HG03354 (cell line): Measurements from ENCODE around the gene KIRREL3.

ENCODE experiments used
- ATAC-seq: cut with Tn5 transposase; IDR thresholded peaks from one replicate; pipeline ENCODE4 v1.9.1; 2021; ENCODE audit warnings: mild to moderate bottlenecking; ENCODE audit not compliant: unreplicated experiment, poor library complexity, severe bottlenecking

Gene KIRREL3

GRCh38 chr11:126433989-126434949 is 566.3 kb downstream of the KIRREL3 start:
- no peak for ATAC-seq

- ATAC-seq: no peak
These were observed 567.2 kb downstream of the KIRREL3 start for GRCh38 chr11:126433244-126433846.

DNA sequence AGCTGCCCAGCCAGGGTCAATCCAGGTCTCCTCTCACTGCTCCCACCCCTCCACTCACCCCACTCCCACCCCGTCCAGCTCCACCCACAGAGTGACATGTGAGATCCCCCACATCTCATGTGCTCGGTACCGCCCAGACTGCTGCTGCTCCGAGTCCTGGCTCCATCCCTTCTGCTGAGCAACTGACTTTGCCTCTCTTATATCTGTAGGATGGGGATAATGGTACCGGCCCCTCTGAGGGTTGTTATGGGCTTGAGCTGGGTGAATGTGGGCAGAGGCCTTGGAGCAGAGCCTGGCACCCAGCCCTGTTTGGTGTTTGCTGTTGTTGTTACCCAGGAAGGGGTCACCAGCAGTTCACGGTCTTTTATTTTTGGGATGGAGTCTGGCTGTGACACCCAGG is 568.0 kb downstream of the KIRREL3 start:
- ATAC-seq: no peak

DNA sequence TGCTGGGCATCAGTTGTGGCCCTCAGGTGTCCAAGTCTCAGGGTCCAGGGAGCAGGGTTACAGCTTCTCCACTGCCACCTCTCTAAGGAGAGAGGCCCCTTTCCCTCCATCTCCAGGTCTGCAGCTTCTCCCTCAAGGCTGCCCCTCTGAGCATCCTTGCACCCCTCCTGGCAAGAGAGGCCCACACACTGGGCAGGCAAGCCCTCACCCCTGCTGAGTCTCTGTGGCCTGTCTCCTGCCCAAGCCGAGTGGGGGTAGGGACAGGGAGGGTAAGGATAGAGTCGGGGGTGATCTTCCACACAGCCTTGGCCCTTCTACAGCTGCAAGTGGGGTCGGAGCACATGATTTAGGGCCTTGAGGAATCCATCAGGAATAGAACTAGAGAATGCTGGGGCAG is 568.5 kb downstream of the KIRREL3 start:
- ATAC-seq: no peak

DNA sequence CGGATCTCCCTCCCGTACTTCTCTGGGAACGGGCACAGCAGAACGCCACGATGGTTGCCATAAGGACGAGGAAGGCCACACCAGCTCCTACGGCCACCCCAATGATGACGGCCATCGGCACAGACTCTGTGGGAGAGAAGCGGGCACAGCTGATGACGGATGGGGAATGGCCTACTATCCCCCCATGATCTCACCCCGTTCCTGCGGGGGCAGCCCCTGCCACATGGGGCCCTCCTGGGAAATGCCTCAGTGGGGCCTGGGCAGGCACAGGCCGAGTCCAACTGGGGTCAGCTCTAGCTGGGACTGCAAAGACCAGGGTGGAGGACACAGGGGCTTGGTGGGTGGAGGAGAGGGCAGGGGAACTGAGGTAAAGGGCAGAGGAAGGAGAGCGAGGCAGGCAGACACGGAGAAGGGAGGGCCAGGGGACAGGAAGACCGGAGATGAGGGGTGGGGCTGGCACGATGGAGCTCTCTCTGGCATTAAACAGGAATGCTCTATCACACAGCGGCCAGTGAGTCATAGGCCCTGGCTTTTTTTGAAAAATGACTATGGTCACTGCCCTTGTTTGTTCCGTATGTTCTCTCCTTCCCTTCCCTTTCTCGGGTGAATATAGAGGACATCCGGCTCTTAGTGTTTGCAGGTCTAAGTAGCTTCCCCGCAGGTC is 569.0 kb downstream of the KIRREL3 start:
- no peak for ATAC-seq

- ATAC-seq: no peak
These were observed 569.8 kb downstream of the KIRREL3 start for GRCh38 chr11:126430581-126431335.

GRCh38 chr11:126426820-126427749 is 573.5 kb downstream of the KIRREL3 start:
- no peak for ATAC-seq

DNA sequence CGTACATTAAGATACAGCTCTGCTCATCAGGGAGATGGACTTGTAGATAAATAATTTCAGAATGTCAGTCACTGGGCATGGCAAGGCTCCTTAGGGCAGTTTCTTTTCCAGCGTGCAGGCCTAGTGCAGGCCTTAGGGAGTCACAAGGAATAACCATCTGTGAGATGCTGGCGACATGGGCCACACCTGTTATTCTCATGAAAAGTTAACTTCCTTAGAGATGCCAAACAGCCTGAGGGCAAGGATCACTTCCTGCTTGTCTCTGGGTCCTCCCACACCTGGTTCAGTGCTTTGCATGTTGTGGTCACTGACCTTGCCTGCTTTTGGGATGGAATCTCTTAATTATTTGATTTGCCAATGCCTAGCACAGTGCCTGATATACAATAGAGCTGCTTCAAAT is 574.5 kb downstream of the KIRREL3 start:
- no peak for ATAC-seq

DNA sequence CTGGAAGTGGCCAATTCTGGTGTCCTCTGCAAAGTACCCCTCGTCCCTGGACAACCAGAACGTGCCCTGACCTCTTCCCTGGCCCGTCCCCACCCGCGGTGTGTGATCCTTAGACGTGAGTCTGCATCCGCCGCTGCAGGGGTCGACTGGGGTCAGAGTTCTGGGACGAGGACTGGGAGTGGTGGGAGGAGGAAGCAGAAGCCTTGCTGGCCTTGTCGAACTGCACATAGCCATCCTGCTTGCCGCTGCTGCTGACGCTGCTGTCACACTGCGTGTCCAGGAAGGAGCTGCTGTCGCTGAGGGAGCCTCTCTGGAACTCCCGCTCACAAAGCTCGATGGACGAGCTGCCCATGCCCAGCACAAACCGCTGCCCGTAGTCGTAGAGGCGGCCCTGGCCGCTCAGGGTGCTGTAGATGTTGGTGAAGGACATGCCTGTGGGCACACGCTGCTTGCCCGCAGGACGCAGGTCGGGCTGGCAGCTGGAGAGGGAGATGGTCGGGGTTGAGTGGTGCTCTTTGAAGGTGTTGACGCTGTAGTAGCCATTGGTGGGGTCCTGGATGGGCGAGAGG is 576.0 kb downstream of the KIRREL3 start:
- ATAC-seq: no peak

- no peak for ATAC-seq
These were observed 576.8 kb downstream of the KIRREL3 start for GRCh38 chr11:126423743-126424142.

DNA sequence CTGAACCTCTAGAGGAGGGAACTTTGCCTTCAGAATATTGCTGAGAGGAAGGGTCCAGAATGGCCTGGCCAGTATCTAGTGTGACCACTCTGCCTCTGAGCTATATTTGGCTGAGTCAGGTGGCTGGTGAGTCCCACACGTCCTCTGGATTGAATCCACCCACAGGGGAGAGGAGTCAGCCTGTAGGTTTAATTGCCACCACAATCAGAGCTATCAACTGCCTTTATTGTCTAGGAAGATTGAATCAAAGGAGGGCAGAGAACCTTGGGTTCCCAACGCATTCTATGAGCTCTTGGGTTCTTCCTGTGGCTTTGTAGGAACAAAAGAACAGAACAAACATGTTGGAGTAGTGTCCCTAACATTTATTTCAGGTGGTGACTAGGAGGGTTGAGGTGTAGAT is 577.4 kb downstream of the KIRREL3 start:
- no peak for ATAC-seq

DNA sequence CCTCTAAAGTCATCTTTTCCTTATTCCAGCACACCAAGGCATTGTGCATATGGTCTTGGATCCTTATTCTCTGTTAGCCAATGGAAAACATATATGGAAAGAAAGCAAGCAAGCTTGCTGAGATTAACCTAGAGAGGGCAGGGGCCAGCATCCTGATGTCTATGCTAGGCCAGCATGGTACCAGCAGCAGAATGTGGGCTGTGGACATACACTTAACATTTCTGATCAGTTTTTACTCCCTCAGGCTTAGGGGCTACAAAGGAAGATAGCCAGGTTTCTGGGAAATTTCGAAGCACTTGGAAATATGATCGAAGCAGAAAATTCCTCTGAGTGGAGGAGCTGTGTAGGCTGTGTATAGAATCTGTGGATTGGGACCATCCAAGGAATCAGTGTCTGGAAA is 578.1 kb downstream of the KIRREL3 start:
- no peak for ATAC-seq

GRCh38 chr11:126421271-126421671 is 579.3 kb downstream of the KIRREL3 start:
- ATAC-seq: no peak

DNA sequence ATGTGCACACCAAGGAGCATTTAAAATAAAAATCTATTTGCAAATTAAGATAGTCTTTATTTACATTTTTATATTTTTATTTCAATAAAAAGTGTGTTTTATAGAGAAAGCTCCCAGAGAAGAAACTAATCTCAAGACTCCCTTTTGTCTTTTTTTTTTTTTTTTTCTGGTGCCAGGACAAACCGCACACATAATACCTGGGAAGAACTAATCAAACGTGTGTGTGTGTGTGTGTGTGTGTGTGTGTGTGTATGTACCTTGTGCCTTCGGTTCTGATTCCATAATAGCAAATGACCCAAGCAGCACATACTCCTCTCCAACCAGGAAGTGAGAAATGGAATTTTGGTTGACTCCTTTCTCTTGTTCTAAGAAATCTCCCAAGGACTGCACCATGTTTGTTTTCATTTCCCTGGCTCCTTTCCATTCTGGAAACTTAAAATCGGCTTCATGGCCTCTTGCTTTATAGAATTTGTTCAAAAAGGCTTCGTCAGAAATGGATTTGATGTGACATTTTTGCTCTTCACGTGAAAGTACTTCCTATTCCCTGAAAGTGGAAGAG is 579.8 kb downstream of the KIRREL3 start:
- no peak for ATAC-seq

DNA sequence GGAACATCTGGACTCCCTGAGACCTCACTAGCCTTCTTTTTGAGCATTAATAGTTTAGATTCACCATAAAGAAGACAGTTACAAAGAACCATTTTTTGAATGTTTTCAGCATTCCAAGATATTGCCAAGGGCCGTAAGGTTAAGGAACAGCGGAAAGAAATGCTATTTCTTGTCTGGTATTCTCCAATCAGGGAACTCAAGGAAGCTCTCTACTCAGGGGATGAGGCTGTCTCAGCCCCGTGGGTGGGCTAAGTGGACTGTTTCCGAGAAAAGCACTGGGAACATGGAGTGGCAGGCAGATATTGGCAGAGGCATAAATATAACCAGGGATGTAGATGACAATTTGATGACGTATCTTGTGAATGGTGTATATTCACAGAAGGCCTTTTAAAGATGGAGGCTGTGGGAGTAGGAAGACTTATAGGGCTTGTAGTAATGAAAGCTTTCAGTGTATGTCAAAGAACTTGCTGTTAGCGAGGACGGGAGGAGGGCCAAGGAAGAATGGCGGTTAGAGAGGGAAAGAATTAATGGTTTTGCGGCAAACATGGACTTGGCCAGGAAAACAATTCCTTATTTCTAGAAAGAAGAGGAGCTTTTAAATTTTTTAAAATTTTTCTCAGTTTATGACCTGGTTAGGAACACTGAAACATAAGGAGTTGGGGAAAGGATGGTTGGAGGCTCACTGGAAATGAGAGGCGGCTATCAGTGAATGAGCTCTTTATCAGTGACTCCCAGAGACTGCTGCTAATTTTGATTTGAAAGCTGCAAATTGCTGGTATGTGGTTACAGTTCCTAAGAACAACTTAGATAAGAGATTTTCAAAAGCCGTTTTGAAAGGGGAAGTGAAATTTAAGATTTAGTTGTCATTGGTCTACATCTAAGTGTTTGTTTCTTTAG is 580.5 kb downstream of the KIRREL3 start:
- peak; percentile 76 for ATAC-seq

- no peak for ATAC-seq
These were observed 581.7 kb downstream of the KIRREL3 start for GRCh38 chr11:126418887-126419286.

DNA sequence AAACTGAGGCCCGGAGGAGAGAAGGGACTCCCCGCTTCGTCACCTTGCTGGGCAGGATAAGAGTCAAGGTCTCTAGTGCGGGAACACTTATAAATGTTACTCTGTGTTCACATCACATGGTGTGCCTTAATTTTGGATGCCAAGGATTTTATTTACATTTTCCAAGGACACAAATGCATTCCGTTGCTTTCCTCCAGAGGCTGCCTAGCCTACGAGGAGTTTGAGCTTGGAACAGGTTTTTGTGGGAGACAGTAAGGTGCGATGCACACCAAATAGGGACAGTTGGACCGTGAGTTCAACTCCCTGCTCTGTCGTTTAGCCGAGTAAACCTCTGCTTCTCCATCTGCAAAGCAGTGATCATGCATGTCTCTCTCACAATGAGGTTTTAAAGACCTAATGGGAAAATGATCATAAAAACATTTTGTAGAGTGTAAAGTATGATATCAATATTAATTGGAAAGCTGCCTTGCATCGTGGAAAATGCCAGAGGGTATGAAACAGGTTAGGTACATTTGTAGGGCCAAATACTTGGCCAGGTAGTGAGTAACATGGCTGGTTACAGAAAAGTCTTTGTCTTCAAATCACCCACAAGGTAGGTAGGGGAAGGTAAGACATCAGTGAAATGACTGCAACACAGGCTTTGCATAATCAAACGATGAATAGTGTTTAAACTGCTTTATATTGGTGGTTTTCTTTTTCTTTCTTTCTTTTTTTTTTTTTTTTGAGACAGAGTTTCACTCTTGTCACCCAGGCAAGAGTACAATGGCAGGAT is 583.3 kb downstream of the KIRREL3 start:
- no peak for ATAC-seq
